Brain microvascular endothelial cell (primary cell): ENCODE data around the gene ELF4.

ENCODE experiments used
- DNase-seq: peaks from one replicate; pipeline ENCODE4 v3.0.0-alpha.2; 2020
- H3K27ac ChIP-seq: fragments of 250-450 bp; sonication (Bioruptor Pico); 2 replicates; pipeline ENCODE4 v1.5.1; 2020; ENCODE audit warnings: mild to moderate bottlenecking, moderate library complexity
- H3K27me3 ChIP-seq: fragments of 250-450 bp; sonication (Bioruptor Pico); replicated peaks from 2 replicates; pipeline ENCODE4 v1.5.1; 2020; ENCODE audit warnings: mild to moderate bottlenecking
- H3K36me3 ChIP-seq: fragments of 250-450 bp; sonication (Bioruptor Pico); replicated peaks from 2 replicates; pipeline ENCODE4 v1.5.1; 2020; ENCODE audit warnings: mild to moderate bottlenecking
- H3K4me3 ChIP-seq: 2 replicates; pipeline ENCODE4 v1.5.1; 2011; ENCODE audit warnings: low read depth, mild to moderate bottlenecking, control low read depth, low read length, moderate library complexity
- in situ Hi-C: cut with HindIII; loops from 2 replicates; pipeline ENCODE4 v1.10.0; 2017; ENCODE audit warnings: low sequenced_read_pairs, low pct_ligation_motif_present
- TF ChIP-seq, protein P1 (sequence below): IDR thresholded peaks from 2 replicates; pipeline ENCODE4 v1.5.1; 2011; ENCODE audit warnings: low read depth, mild to moderate bottlenecking, moderate library complexity, low read length, control low read depth, inconsistent platforms; ENCODE audit errors: missing control alignments

ELF4 gene

DNA sequence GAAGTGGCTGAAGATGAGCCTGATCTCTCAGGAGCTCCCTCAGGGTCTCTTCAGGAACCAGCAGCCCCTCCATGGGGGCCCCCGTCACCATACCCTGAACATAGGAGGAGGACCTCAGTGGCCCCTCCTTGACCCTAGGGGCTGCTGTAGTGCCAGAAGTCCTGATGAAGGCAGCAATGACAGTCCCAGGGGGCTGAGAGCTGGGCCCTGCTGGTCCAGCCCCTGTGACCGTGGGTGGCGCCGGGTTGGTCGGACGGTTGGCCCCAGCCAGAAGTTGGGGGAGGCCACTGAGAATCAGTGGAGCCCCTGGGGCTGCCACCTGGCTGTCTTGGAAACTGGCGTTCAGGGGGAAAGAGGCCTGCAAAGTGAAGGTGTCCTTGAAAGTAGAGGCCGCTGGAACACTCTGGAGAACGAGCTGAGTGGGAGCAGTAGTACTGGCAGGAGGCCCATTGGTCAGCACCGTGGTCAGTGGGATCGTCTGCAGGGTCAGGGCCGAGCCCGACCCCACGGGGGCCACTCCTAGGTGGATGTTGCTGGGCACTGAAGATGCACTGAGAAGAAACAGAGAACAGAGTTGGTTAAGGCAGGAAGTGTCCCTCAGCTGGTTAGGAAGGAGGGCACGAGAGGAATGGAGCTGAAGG lies 43.2 kb downstream of the ELF4 start:
- Histone ChIP-seq H3K27ac (no peak overlapping the region), H3K4me3 (no peak overlapping the region), H3K27me3 (no peaks in the 10 kb centered on the region), H3K36me3 (peaks cover 6% of the 10 kb centered on the region)
- no peak for DNase-seq
- TF ChIP-seq, protein P1, sequence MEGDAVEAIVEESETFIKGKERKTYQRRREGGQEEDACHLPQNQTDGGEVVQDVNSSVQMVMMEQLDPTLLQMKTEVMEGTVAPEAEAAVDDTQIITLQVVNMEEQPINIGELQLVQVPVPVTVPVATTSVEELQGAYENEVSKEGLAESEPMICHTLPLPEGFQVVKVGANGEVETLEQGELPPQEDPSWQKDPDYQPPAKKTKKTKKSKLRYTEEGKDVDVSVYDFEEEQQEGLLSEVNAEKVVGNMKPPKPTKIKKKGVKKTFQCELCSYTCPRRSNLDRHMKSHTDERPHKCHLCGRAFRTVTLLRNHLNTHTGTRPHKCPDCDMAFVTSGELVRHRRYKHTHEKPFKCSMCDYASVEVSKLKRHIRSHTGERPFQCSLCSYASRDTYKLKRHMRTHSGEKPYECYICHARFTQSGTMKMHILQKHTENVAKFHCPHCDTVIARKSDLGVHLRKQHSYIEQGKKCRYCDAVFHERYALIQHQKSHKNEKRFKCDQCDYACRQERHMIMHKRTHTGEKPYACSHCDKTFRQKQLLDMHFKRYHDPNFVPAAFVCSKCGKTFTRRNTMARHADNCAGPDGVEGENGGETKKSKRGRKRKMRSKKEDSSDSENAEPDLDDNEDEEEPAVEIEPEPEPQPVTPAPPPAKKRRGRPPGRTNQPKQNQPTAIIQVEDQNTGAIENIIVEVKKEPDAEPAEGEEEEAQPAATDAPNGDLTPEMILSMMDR: no peak
- in situ Hi-C loops: no loop called here

DNA sequence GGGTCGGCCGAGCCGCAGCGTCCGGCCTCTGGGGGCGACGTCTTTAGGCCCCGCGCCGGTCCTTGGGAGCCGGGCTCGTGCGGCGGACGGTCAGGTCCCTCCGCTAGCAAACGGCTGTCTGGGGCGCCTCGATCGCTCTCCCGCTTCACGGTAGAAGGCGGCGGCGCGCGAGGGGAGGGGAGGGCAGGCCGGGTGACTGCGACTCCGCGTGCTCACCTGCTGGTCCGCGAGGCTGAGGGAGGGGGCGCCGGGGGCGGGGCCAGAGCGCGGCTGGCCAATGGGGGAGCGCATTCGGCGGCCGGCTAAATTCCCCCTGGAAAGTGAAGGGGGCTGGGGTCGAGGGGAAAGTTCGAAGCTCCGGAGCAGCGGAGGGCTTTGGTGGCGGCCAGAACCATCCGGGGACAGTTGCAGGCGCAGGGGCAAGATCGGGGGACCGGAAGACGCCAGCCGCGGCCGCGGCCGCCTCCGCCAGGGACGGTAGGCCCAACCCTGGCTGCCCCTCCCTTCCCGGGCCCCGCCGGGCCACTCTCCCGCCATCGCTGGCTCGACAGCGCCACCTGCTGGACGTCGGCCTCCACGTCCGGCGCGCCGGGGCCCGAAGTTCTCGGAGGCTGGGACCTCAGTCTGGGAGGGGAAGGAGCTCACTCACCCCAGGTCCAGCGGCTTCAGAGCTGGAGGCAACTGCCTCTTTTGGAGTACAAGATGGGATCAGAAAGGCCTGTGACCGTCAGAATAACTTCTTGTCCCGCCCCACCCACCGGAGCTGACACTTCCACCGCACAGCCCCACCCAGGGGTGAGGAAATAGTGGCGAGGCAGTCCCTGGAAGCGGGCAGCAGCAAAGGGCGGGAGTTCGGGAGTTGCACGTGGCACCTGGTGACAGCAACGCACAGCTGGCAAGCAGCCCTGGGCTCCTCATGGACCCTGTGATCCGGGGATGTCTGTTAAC lies 49.9 kb downstream of the ELF4 start:
- peak overlapping the region; percentile 55 for H3K4me3 ChIP-seq
- peak; percentile 30 for DNase-seq
- H3K36me3 ChIP-seq: no peaks in the 10 kb centered on the region
- in situ Hi-C loops: no loop called here
- peak overlapping the region; percentile 71 for H3K27ac ChIP-seq
- TF ChIP-seq, protein P1: peak; percentile 63
- no peaks in the 10 kb centered on the region for H3K27me3 ChIP-seq

DNA sequence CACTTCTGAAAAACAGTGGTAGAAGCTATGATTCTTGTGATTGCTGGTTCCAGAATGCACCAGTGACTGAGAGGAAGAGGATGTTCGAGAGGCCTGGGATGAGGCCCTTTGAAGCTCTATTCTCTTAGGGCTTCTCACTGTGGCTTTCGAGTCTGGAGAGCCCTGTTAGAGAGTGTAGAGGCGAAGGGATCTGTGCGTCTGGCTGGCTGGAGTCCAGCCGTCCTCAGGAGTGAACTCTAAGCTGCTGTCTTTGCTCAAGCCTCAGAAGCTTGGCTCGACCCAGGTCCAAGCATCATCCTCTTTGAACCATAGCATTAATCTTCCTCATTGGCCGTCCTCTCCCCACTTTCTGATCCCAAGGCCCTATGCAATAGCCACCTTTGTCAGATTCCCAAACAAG lies 51.6 kb downstream of the ELF4 start:
- no peaks in the 10 kb centered on the region for H3K27me3 ChIP-seq
- no peak overlapping the region for H3K4me3 ChIP-seq
- no peak for DNase-seq
- no peak overlapping the region for H3K27ac ChIP-seq
- in situ Hi-C loops: no loop called here
- H3K36me3 ChIP-seq: no peaks in the 10 kb centered on the region
- TF ChIP-seq, protein P1: no peak

DNA sequence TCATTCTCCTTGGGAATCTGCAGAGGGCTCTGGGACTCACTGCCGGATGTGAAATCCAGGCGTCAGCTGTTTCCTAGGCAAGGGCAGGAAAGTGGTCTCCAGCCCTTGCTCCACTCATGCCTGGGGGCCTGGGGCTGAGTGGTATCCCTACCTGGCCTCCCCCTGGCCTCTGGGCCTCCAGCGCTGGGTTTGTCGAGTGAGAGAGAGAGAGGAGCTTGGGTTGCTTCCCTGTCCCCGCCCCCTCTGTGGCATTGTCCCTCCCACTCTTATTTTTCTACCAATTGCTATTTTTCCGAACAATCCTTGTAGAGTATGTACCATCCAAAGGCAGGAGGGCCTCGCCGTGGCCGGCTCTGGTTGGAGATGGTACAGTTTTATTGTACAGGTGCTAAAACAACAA lies 53.1 kb downstream of the ELF4 start:
- peaks cover under 1% of the 10 kb centered on the region for H3K36me3 ChIP-seq
- TF ChIP-seq, protein P1: no peak
- H3K27ac ChIP-seq: no peak overlapping the region
- no peaks in the 10 kb centered on the region for H3K27me3 ChIP-seq
- in situ Hi-C loops: no loop called here
- DNase-seq: no peak
- no peak overlapping the region for H3K4me3 ChIP-seq

GRCh38 chrX:130055899-130056298 lies 54.4 kb downstream of the ELF4 start:
- Histone ChIP-seq H3K36me3 (peaks cover 7% of the 10 kb centered on the region), H3K27me3 (no peaks in the 10 kb centered on the region), H3K27ac (no peak overlapping the region), H3K4me3 (no peak overlapping the region)
- no peak for DNase-seq
- TF ChIP-seq, protein P1: no peak
- in situ Hi-C loops: no loop called here
